Activated CD4-positive, alpha-beta T cell treated with anti-CD3 and anti-CD28 coated beads for 24 hours (primary cell): ENCODE data around the gene CFAP97D2.

Experiments
- DNase-seq, 2 donors: peaks; one replicate each; pipeline ENCODE4 v3.0.0-alpha.2; 2020; ENCODE audit warnings: low read depth in 2 of 2

The CFAP97D2 gene

DNA sequence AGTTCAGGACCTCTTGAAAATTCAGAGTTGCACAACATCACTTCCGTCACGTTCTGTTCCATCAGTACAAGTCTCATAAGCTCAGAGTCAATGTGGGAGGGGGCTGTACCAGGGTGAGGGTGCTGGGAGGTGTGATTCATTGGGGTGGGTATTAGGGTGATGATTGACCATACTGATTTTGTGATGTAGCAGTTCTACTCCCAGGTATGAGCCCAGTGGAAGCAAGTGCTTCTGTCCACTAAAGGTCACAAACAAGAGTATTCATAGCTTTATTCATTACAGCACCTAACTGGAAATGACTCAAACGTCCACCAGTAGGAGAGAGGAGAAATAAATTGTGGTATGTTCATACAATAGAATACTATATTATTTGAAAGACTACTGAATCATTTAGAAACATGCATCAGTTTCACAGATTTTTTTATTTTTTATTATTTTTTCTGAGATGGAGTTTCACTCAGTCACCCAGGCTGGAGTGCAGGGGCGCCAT is 90.3 kb downstream of the CFAP97D2 start:
- no peak for DNase-seq
